HG02840 (cell line): ENCODE results near the gene USP40.

Source experiments
- ATAC-seq: cut with Tn5 transposase; IDR thresholded peaks from one replicate; pipeline ENCODE4 v1.9.1; 2021; ENCODE audit warnings: mild to moderate bottlenecking, moderate library complexity, moderate number of reproducible peaks; ENCODE audit not compliant: unreplicated experiment, low FRiP score

USP40 gene

DNA sequence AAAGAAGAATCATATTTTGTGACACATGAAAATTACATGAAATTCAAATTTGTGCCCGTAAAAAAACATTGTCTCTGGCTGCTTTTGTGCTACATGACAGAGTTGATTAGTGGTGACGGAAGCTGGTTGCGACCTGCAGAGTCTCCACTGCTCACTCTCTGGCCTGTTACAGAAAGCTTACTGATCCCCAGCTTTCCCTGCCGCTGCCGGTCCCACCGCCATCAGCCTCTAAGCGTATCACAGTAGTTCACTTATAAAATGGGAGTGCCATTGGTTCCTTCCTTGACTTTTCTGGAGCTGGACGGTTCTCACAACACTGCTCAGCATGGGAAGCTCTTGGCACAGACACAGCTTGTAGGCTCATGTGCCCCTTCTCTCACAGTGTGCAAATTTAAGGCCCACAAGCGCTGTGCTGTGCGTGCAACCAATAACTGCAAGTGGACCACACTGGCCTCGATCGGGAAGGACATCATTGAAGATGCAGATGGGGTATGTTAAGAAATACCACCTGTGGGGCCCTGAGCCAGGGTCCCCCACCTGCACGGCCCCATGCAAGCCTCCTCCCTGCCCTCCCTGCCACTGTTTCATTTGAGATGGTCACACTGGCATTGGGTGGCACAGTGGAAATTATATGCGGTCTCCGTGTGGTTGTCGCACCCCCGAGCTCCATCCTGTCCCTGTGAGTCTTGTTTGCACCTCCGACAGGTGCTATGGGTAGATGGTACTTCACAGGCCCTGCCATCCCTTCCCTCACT is 131.0 kb downstream of the USP40 start:
- ATAC-seq: no peak

DNA sequence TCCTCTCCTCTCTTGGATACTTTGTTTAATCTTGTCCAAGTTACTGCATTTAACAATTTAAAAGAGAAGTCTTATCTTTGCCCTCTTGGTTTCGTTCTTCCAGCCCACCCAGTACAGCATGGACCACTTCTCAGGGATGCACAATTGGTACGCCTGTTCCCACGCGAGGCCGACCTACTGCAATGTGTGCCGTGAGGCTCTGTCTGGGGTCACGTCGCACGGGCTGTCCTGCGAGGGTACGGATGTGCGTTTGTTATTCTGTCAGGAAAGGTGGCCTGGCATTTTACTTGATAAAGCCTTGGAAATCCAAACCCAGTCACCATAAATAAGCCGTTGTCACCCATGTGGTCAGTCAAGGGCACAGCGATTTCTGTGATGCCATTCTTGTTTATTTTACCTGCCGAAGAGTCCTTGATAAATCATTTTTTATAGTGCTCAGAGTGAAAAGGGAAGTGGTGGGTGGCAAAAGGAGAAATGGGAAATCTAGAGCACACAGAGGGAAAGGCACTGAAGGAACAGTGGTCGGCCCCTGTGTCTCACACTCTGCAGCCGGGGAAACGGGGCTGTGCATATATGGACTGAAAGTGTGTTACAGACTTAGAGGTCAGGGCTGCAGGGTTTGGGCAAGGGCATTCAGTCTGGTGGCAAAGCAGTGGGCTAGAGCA is 131.8 kb downstream of the USP40 start:
- ATAC-seq: no peak

- ATAC-seq: no peak
Measured at GRCh38 chr2:233433794-233434193, 132.8 kb downstream of the USP40 start.

GRCh38 chr2:233433029-233433428 is 133.6 kb downstream of the USP40 start:
- ATAC-seq: no peak

GRCh38 chr2:233430651-233431050 is 135.9 kb downstream of the USP40 start:
- ATAC-seq: no peak

DNA sequence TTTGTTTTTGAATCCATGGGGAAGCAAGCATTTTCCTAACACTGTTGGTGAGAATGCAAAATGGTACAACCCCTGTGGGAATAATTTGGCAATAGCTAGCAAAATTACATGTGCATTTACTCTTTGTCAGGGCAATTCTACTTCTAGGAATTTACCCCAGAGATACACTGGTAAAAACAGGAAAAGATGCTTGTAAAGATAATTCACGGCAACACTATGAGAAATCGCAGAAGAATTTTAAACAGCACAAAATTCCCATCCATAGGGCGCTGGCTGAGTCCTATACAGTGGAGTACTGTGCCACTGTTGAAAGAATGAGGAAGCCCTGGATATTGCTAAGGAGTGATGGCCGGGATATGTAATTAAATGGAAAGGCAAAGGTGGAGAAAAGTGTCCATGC is 136.5 kb downstream of the USP40 start:
- no peak for ATAC-seq

- no peak for ATAC-seq
Measured at GRCh38 chr2:233429175-233429897, 137.2 kb downstream of the USP40 start.

GRCh38 chr2:233428438-233428837 is 138.1 kb downstream of the USP40 start:
- ATAC-seq: no peak

DNA sequence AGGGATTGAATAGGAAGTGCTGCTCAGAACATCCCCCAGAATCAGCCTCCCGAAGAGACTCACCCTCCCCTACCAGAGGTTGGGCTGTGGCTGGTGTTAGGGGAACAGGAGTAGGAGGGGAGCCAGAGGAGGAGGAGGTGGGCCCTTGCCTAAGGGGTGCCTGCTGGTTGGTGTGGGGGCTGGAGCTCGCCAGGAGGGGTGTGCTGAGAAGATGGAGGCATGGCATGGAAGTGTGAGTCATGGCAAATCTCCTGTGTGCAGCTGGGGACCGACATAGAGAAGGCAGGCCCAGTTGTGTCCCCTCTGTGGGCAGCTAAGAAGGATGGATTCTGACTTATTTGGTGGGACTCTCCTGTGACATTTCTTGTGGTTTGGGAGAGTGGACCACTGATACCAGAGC is 138.6 kb downstream of the USP40 start:
- no peak for ATAC-seq

GRCh38 chr2:233426619-233427342 is 139.8 kb downstream of the USP40 start:
- ATAC-seq: no peak
